NCI-H2227 (cell line): ENCODE data around the gene CFP.

Experiments used
- DNase-seq: peaks from one replicate; lab custom pipeline; 2025; ENCODE audit not compliant: unreplicated experiment; lab: John Stamatoyannopoulos, UW

CFP gene

GRCh38 chrX:47638816-47639215, 9.1 kb upstream of the CFP start:
- DNase-seq = no peak

- DNase-seq = no peak
Measured at GRCh38 chrX:47637546-47638195, 7.9 kb upstream of the CFP start.

- DNase-seq = no peak
Measured at GRCh38 chrX:47634871-47635575, 5.3 kb upstream of the CFP start.

- DNase-seq = no peak
Measured at GRCh38 chrX:47633689-47634590, 4.2 kb upstream of the CFP start.

GRCh38 chrX:47632666-47633065, 2.9 kb upstream of the CFP start:
- DNase-seq = no peak

GRCh38 chrX:47631676-47632075, 1.9 kb upstream of the CFP start:
- DNase-seq = no peak

GRCh38 chrX:47628982-47629381, 748 bp downstream of the CFP start:
- no peak for DNase-seq

- DNase-seq = no peak
Measured at GRCh38 chrX:47625365-47625764, 4.4 kb downstream of the CFP start.

- DNase-seq = peak; percentile 98
Measured at GRCh38 chrX:47623540-47624027, 6.1 kb downstream of the CFP start.

GRCh38 chrX:47621851-47622250, 7.9 kb downstream of the CFP start:
- no peak for DNase-seq

GRCh38 chrX:47620303-47620685, 9.4 kb downstream of the CFP start:
- DNase-seq = no peak

- DNase-seq = peak; percentile 98
Measured at GRCh38 chrX:47619486-47620302, 10.0 kb downstream of the CFP start, which contains the start of gene SYN1. Gene SYN1, minus strand, starts transcription at chrX:47619857. Its CDS starts 129 bp downstream, at chrX:47619728.

- no peak for DNase-seq
Measured at GRCh38 chrX:47618923-47619485, 10.7 kb downstream of the CFP start.

- no peak for DNase-seq
Measured at GRCh38 chrX:47614618-47615017, 15.1 kb downstream of the CFP start.

- DNase-seq = no peak
Measured at GRCh38 chrX:47613082-47613481, 16.6 kb downstream of the CFP start.

GRCh38 chrX:47612418-47612817, 17.3 kb downstream of the CFP start:
- no peak for DNase-seq

- no peak for DNase-seq
Measured at GRCh38 chrX:47611926-47612325, 17.8 kb downstream of the CFP start.

- DNase-seq = no peak
Measured at GRCh38 chrX:47611489-47611888, 18.2 kb downstream of the CFP start.

GRCh38 chrX:47610511-47610910, 19.2 kb downstream of the CFP start:
- DNase-seq = no peak

GRCh38 chrX:47608130-47608810, 21.5 kb downstream of the CFP start:
- DNase-seq = peak; percentile 84
